Natural killer cell (primary cell): ENCODE results near the gene GNPTG. TPM values are rescaled to one million over a fixed set of nuclear protein-coding genes. Genes with fewer than 3 reads are reported as not detected.
A peak's percentile ranks its signal among the peaks of the same experiment; 100 is the strongest.

ENCODE experiments used
- ATAC-seq, 3 donors: fragments of 150-1000 bp in 2 of 3; fragments of 200-7000 bp in 1 of 3; cut with Tn5 transposase; 1 replicate in 1 of 3; 2 replicates in 2 of 3; pipeline ENCODE4 v1.10.0; 2021; ENCODE audit warnings: mild to moderate bottlenecking in 2 of 3, moderate library complexity in 2 of 3
- DNase-seq, 2 donors: peaks; one replicate each; pipeline versions ENCODE4 v3.0.0 to v3.0.0-alpha.2; 2013 to 2021; ENCODE audit warnings: mixed read lengths in 1 of 2
- H3K27ac ChIP-seq: one replicate; pipeline ENCODE4 v1.5.1; 2013; ENCODE audit warnings: mild to moderate bottlenecking, low read length
- H3K27me3 ChIP-seq: one replicate; pipeline ENCODE4 v1.6.1; 2013; ENCODE audit warnings: low read length; ENCODE audit not compliant: control insufficient read depth, insufficient read depth
- H3K36me3 ChIP-seq: one replicate; pipeline ENCODE4 v1.6.1; 2013; ENCODE audit warnings: low read length; ENCODE audit not compliant: control insufficient read depth, insufficient read depth
- H3K4me1 ChIP-seq: one replicate; pipeline ENCODE4 v1.6.1; 2013; ENCODE audit warnings: low read length; ENCODE audit not compliant: control insufficient read depth, insufficient read depth
- H3K4me3 ChIP-seq: one replicate; pipeline ENCODE4 v1.5.1; 2013; ENCODE audit warnings: low read length
- H3K9me3 ChIP-seq: one replicate; pipeline ENCODE4 v1.6.1; 2013; ENCODE audit warnings: low read length; ENCODE audit not compliant: control insufficient read depth, insufficient read depth
- H3K27ac Mint-ChIP-seq, 2 donors: one replicate each; pipeline ENCODE4 v1.8.0; 2022; ENCODE audit warnings: mild to moderate bottlenecking in 2 of 2, mixed read lengths in 2 of 2, moderate library complexity in 1 of 2
- H3K27me3 Mint-ChIP-seq, 2 donors: one replicate each; pipeline ENCODE4 v1.8.0; 2022; ENCODE audit warnings: low read depth in 2 of 2, mixed read lengths in 2 of 2
- H3K36me3 Mint-ChIP-seq: one replicate; pipeline ENCODE4 v1.8.0; 2022; ENCODE audit warnings: mixed read lengths
- H3K4me1 Mint-ChIP-seq, 2 donors: one replicate each; pipeline ENCODE4 v1.8.0; 2022; ENCODE audit warnings: mixed read lengths in 2 of 2
- H3K4me3 Mint-ChIP-seq: one replicate; pipeline ENCODE4 v1.8.0; 2022; ENCODE audit warnings: mild to moderate bottlenecking, moderate library complexity, mixed read lengths
- H3K9me3 Mint-ChIP-seq, 2 donors: one replicate each; pipeline ENCODE4 v1.8.0; 2022; ENCODE audit warnings: mixed read lengths in 2 of 2
- CTCF ChIP-seq: fragments of 200-600 bp; IDR thresholded peaks from one replicate; pipeline ENCODE4 v1.8.0; 2022; ENCODE audit warnings: antibody characterized with exemption
- WGBS: methylation state at CpG from one replicate; pipeline ENCODE4 v1.1.7; 2013; ENCODE audit warnings: missing lambda C conversion rate; ENCODE audit not compliant: insufficient coverage; 5-methylcytosine and 5-hydroxymethylcytosine counted together
- intact Hi-C: fragments of 100-400 bp; cut with micrococcal nuclease; formaldehyde crosslinking; loops from one replicate; pipeline ENCODE4 v1.14.2; 2022
- total RNA-seq, 4 donors: library from RNA; stranded (reverse); fragments of 120-200 nt in 1 of 4; gene quantifications; one replicate each; pipeline versions ENCODE4 v1.2.3 to v1.2.4, GENCODE V29; 2013 to 2022

Gene GNPTG
- total RNA-seq, 3 donors from 2014 or later (not counting 1 experiment from before 2014, with no cell fraction given): 58.7 to 65.9 (median 62.0) TPM

- no peaks in the 10 kb centered on the region for H3K9me3 Mint-ChIP-seq
- TF ChIP-seq CTCF: no peak
- H3K27me3 ChIP-seq: no peaks in the 10 kb centered on the region
Observed at GRCh38 chr16:1324286-1324826, 27.4 kb upstream of the GNPTG start.

GRCh38 chr16:1325261-1325660, 26.5 kb upstream of the GNPTG start:
- no peak overlapping the region for H3K4me3 ChIP-seq
- Mint-ChIP-seq H3K36me3 (no peaks in the 10 kb centered on the region), H3K4me1 (no peaks in the 10 kb centered on the region), H3K9me3 (no peaks in the 10 kb centered on the region), H3K4me3 (no peak overlapping the region), H3K27me3 (no peaks in the 10 kb centered on the region), H3K27ac (no peak overlapping the region)
- H3K9me3 ChIP-seq: no peaks in the 10 kb centered on the region
- no peak for ATAC-seq
- intact Hi-C loops: no loop called here
- peaks cover 41% of the 10 kb centered on the region for H3K36me3 ChIP-seq
- H3K27me3 ChIP-seq: no peaks in the 10 kb centered on the region
- no peak for TF ChIP-seq CTCF
- peaks cover 2% of the 10 kb centered on the region for H3K4me1 ChIP-seq
- H3K27ac ChIP-seq: no peak overlapping the region
- WGBS: 95% methylated on average over 15 of the region's 15 CpGs
- no peak for DNase-seq

More at GRCh38 chr16:1324286-1324826, 27.4 kb upstream of the GNPTG start:
- Histone ChIP-seq H3K36me3 (peaks cover 50% of the 10 kb centered on the region), H3K4me3 (no peak overlapping the region), H3K4me1 (peaks cover 2% of the 10 kb centered on the region), H3K9me3 (no peaks in the 10 kb centered on the region), H3K27ac (no peak overlapping the region)
- Mint-ChIP-seq H3K4me3 (peak overlapping the region; percentile 28), H3K27ac (peak overlapping the region in 1 of 2 donors; percentile 27), H3K27me3 (no peaks in the 10 kb centered on the region), H3K4me1 (no peaks in the 10 kb centered on the region), H3K36me3 (no peaks in the 10 kb centered on the region)
- no peak for ATAC-seq
- intact Hi-C loops: no loop called here
- WGBS: 92% methylated on average over 22 of the region's 22 CpGs
- no peak for DNase-seq

GRCh38 chr16:1325673-1326371, 25.9 kb upstream of the GNPTG start:
- no peak overlapping the region for H3K4me3 Mint-ChIP-seq
- Histone ChIP-seq H3K27ac (peak overlapping the region; percentile 45), H3K36me3 (peaks cover 36% of the 10 kb centered on the region), H3K4me1 (peaks cover 6% of the 10 kb centered on the region), H3K4me3 (no peak overlapping the region), H3K9me3 (peaks cover 3% of the 10 kb centered on the region), H3K27me3 (no peaks in the 10 kb centered on the region)
- no peak overlapping the region for H3K27ac Mint-ChIP-seq
- WGBS: 87% methylated on average over 20 of the region's 20 CpGs
- no peaks in the 10 kb centered on the region for H3K27me3 Mint-ChIP-seq
- ATAC-seq (peak in 2 of 3 donors; percentile 7 to 17), DNase-seq (no peak)
- intact Hi-C loops: no loop called here
- H3K36me3 Mint-ChIP-seq: no peaks in the 10 kb centered on the region
- no peaks in the 10 kb centered on the region for H3K9me3 Mint-ChIP-seq
- TF ChIP-seq CTCF: no peak
- H3K4me1 Mint-ChIP-seq: no peaks in the 10 kb centered on the region
